ENCODE measurements around the gene PNMA1.

Gene PNMA1

DNA sequence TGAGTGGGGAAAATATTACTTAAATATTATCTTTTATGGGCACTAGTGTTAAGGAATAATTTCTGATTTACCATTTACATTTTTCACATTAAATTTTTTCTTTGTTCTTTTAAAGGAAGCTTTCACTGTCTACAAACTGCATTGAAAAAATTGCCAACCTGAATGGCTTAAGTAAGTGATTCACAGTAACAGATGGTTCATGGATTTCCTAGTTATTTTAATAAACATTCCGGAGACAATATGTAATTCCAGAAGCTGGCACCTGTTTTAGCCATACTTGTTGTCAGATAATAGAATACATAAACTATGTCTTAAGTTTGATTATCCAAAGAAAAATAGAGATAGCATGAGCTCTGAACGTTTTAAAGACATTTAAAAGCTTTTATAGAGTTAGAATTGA lies 52.3 kb downstream of the PNMA1 start:
- no peak for FAIRE-seq
